ENCODE measurements around the gene BTG4.

The BTG4 gene

DNA sequence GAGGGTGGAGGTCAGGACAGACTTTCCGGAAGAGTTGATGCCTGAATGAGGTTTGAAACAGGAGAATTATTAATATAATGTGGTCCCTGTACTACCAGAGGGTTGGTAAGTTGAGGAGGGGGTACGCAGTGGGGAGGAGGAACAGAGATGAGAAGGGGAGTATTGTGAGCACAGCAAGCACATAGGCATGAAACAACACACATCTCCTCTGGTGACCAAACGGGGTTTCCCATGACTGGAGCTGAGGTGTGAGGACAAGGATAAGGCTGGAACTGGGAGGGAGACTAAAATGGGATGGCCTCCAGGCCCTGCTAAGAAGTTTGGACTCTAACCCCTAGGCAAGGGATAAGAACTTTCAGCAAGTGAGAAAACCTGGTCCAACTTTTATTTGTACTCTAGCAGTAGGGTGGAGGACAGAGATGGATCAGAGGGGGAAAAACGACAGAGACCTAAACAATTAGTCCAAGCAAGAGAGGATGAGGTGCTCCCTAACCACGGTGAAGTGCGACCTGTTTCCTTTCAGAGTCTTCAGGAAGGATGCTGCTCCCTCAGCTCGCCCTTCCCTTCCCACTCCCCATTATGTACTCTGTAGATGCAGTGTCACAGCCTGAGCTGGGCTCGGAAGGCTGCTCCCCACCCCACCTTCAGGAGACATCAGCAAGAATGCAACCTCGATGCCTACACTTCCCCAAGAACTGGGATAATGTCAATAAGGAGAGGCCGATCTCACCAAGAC, 59.2 kb downstream of the BTG4 start:
- no peak for FAIRE-seq

DNA sequence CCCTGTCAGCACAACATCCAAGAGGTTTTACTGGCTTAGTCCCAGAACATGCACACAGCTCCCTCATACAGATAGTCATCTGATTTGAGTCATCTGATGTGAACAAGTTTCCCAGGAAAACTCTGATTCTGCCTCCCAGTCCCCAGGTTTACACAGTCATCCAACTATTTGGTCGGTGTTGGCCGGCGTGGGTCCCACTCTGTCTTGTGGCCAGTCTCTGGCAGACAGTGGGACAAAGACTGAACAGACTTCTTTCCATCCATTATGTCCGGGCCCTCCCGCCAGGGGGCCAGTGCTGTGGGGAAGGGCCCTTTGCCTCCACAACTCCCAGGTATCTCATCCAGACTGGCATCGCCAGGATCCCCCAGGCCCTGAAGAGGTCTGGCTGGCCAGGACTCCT, 60.0 kb downstream of the BTG4 start:
- no peak for FAIRE-seq

DNA sequence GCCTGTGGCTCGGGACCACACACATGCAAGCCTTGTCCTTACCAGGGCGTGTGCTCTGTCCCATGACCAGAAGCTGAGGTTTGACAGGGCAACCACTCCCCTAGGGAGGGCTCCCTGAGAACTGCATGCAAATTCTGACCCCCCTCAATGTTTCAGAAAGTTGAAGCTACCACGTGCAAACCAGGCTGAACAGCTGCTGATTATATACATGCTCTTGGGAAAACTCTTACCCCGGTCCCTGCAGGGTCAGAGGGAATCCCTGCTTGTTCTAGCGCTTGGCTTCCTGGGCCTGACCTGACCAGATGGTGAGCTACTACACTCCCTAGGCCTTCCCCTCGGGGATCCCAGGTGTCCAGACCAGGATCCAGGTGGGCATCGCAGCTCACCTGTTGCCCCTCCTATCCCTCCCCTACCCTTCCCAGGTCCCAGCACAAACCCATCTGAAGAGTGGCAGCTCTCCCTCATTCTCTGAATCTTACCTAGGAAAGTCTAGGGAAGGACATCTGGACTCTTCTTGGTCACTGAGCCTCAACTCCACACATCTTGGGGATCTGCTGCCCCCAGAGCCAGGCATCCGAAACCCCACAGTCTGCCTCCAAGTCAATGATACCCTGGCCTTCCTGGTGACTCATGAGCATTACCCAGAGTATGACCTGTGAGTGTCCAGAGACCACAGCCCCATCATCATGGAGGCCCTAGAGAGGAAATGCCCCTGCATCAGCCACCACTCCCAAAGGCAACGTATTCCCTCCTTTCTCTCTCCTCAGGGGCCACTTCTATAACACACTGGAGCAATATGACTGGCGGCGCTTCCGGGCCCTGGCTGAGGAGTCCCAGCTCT, 61.5 kb downstream of the BTG4 start:
- FAIRE-seq = no peak

DNA sequence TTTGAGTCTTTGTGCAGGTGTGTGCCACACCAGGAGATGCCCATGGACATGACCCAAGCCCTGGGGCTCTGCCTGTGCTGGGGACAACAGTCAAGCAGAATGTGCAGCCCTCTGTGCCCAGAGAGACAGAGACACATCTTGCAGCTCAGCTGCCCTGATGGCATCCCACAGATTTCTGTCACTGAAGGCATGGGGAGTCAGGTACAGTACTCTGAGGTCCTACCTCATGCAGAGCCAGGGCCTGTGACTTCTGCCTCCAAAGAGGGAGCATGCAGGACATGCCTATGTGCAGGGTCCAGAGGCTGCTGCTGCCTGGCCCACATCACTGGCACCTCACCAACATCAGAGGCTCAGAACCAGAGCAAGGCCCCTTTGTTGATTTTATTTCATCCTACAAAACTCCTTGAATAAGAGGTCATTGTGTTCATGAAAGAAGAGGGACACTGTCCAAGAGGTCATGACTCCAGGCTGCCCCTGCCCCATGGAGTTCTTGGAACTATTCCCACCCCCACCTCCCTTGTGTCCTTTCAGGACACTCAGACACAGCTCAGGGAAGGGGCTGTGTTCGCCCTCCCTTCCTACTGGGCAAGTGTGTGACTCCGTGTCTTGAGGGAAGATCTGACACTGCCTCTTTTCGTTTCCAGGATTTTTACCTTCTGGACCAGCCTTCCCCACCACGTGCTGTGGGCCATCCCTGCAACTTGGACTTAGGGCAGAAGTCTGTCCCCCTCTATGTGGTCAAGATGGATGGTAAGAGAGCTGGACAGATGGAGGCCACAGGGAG, 62.3 kb downstream of the BTG4 start:
- FAIRE-seq = no peak

DNA sequence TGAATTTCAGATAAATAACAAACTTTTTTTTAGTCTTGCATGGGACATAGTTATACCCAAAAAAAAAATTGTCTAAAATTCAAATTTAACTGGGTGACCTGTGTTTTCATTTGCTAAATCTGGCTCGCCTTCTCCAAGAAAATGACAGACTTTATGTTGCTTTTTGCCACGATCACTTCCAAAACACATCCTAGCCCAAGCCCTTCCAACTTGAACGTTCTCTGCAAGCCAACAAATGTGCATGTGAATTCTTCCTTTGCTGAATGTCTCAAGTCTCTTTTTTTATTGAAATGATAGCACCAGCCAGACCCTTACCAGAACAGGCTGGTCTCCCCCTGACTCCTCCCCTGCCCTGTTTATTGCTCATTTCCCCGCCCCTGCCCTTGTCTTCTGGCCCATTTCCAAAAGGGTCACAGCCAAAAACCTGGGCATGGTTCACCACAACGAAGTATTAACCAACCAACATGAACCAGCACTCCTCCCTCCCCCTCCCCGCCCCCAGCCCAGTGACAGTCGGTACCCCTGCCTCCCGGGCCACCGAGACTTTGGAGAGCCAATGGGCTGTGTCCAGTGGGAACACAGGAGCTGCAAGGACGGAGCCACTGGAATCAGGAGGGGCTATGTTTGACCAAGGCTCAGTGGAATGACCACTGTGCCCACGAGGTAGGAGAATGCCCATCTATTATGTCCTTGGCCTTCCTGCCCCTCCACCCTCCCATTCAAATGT, 63.2 kb downstream of the BTG4 start:
- FAIRE-seq = no peak

DNA sequence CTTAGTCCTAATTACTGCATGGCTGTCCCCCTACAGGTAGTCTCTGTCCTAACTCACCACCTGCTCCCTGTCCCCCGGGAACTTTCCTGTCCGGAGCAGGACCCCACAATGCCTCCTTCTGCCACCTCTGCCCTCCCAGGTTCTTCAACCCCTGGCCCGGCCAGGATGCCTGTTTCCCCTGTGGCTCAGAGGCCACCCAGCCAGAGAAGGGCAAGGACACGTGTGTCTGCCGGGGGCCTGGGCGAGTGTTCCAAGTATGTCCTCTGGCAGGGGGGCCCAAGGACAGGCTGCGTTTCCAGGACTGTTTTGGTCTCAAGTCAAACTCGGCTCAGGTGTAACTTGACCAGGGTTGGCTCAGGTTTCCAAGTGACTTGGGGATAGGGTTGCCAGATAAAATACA, 63.8 kb downstream of the BTG4 start:
- FAIRE-seq = no peak

DNA sequence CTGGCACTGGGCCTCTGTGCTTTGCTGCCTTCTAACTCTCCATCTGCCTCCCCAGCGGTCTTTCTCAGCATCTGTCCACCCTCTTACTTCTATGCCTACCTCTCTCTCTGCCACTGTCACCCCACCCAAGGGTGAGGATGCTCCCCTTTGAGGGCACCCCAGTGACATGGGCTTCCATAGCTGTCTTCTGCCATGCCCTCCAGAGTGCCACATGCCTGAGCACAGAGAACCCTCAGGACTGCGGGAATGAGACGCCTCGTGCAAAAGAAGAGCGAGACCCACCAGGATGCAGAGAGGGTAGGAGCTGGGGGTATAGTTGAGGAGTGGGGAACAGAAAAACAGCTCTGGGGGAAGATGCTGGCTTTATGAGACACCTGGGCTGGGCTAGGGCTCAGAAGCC, 64.3 kb downstream of the BTG4 start:
- no peak for FAIRE-seq

DNA sequence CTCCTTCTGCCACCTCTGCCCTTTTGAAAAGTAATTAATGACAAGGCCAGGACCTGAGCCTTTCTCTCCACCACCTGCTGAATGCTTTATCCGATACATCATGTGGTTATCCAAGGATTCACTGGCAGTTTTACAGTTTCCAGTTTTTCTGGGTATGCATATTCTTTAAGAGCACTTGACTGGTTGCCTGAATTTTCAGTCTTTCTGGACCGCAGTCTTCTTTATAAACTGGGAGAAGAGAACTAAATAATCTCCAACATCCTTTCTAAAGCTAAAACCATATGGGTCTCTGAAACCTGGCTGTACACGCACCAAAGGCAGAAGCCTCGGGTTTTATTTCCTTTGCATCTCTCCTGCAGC, 65.1 kb downstream of the BTG4 start:
- FAIRE-seq = no peak

DNA sequence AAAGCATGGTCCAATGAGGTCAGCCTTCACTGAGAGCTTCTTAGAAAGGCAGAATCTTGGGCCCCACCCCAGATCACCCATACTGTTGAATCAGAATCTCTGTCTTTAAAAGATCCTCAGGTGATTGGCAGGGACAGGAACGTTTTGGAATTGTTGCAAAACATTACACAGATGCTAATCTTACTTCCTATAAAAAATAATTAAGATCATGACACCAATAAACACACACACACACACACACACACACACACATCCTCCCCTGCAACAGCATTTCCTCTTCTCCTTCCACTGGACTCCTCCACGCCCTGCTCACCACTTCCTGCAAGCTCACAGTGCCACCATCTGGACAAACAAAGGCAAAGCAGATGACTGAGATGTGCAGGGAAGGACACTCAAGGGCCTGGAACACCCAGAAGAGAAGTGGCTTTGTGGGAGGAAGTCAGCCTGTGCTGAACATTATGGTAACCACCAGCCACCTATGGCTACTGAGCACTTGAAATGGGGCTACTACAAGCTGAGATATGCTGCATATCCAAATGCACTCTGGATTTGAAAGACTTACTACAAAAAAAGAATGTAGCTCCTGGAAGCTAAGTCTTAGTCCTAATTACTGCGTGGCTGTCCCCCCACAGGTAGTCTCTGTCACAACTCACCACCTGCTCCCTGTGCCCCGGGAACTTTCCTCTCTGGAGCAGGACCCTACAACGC, 65.6 kb downstream of the BTG4 start:
- peak; percentile 71 for FAIRE-seq

DNA sequence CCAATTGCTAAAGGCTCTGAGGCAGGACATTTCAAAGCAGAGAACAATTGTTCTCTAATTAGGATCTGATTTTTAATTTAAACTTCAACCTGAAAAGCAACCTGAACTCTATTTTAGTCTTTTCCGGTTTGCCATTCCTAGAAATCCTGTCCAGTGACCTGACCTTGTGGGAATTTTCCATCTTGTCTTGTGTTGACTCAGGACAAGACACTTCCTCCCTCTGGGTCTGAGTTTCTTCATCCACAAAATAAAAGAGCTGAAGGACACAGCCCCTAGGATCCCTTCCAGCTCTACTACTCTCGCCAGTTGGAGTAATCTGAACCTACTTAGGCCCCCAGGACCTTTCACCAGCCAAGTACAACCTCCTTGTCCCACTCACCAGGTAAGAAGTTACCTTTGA, 66.6 kb downstream of the BTG4 start:
- no peak for FAIRE-seq

All from A204.1 (cell line).